ENCODE results near the gene ZSCAN5C. TPM values are rescaled to one million over a fixed set of nuclear protein-coding genes. Genes with fewer than 3 reads are reported as not detected.

ZSCAN5C gene
- total and polyA plus RNA-seq, 2 donors (not counting 1 experiment from before 2014, with no cell fraction given), result not detected

GRCh38 chr19:56161534-56161933 is 40.5 kb upstream of the ZSCAN5C start:
- Histone ChIP-seq H3K4me3 (ENCODE audit: control extremely low read depth in 1 of 5, extremely low read depth in 1 of 5, insufficient read depth in 1 of 5, low read depth in 2 of 5, low read length in 4 of 5) (no peak overlapping the region), H2AFZ (ENCODE audit: insufficient read depth, low read depth, low read length, poor library complexity, severe bottlenecking) (no peak overlapping the region), H3K27me3 (replicated peaks in 1 of 4; ENCODE audit: control extremely low read depth in 1 of 4, control insufficient read depth in 3 of 4, insufficient read depth in 4 of 4, low read length in 3 of 4) (no peaks in the 10 kb centered on the region), H3K9me3 (ENCODE audit: control extremely low read depth in 1 of 3, control insufficient read depth in 2 of 3, insufficient read depth in 1 of 3, low read length in 2 of 3) (no peaks in the 10 kb centered on the region), H3K79me2 (ENCODE audit: control insufficient read depth, insufficient read depth, low read length) (no peaks in the 10 kb centered on the region), H3K27ac (ENCODE audit: low read length in 2 of 2) (no peak overlapping the region), H3K4me2 (replicated peaks; ENCODE audit: low read depth, low read length, poor library complexity, severe bottlenecking) (no peak overlapping the region), H4K20me1 (ENCODE audit: control insufficient read depth, insufficient read depth, low read length, poor library complexity, severe bottlenecking) (no peaks in the 10 kb centered on the region), H3K9ac (ENCODE audit: low read length) (no peak overlapping the region), H3K4me1 (ENCODE audit: control insufficient read depth in 2 of 2, insufficient read depth in 2 of 2, low read length in 2 of 2) (no peaks in the 10 kb centered on the region), H3K36me3 (replicated peaks in 1 of 2; ENCODE audit: control extremely low read depth in 1 of 2, control insufficient read depth in 1 of 2, extremely low read depth in 1 of 2, insufficient read depth in 2 of 2, low read length in 1 of 2) (peaks cover 0 to 16% of the 10 kb centered on the region in 2 experiments)
- Mint-ChIP-seq H3K27ac (no peak overlapping the region), H3K4me3 (no peak overlapping the region), H3K4me1 (peaks cover 2% of the 10 kb centered on the region), H3K9me3 (ENCODE audit: insufficient read depth) (no peaks in the 10 kb centered on the region), H3K27me3 (peaks cover 6% of the 10 kb centered on the region)
- POLR2A ChIA-PET, result no interaction called here
- intact Hi-C loops (cut with micrococcal nuclease), result no loop called here
- CTCF ChIA-PET, result interaction anchor here (0.9 to 1.0 kb wide), 2 partner anchors 87 to 172 kb away, joined by 3 read pairs; no protein-coding TSS in a partner anchor
- WGBS (ENCODE audit: insufficient coverage), result 97% methylated on average over 11 of the region's 11 CpGs
- ATAC-seq (ENCODE audit: low read depth) (no peak), DNase-seq (no peak)
- no peak for TF ChIP-seq EZH2 (IDR thresholded peaks at IDR 0.05; ENCODE audit: borderline replicate concordance, insufficient read depth, low read depth, low read length, poor library complexity, severe bottlenecking)

GRCh38 chr19:56162258-56162657 is 39.8 kb upstream of the ZSCAN5C start:
- Histone ChIP-seq H3K4me2 (replicated peaks; ENCODE audit: low read depth, low read length, poor library complexity, severe bottlenecking) (no peak overlapping the region), H3K79me2 (ENCODE audit: control insufficient read depth, insufficient read depth, low read length) (no peaks in the 10 kb centered on the region), H2AFZ (ENCODE audit: insufficient read depth, low read depth, low read length, poor library complexity, severe bottlenecking) (no peak overlapping the region), H3K9ac (ENCODE audit: low read length) (no peak overlapping the region), H3K36me3 (replicated peaks in 1 of 2; ENCODE audit: control extremely low read depth in 1 of 2, control insufficient read depth in 1 of 2, extremely low read depth in 1 of 2, insufficient read depth in 2 of 2, low read length in 1 of 2) (peaks cover 0 to 14% of the 10 kb centered on the region in 2 experiments), H4K20me1 (ENCODE audit: control insufficient read depth, insufficient read depth, low read length, poor library complexity, severe bottlenecking) (no peaks in the 10 kb centered on the region), H3K4me1 (ENCODE audit: control insufficient read depth in 2 of 2, insufficient read depth in 2 of 2, low read length in 2 of 2) (no peaks in the 10 kb centered on the region), H3K9me3 (ENCODE audit: control extremely low read depth in 1 of 3, control insufficient read depth in 2 of 3, insufficient read depth in 1 of 3, low read length in 2 of 3) (no peaks in the 10 kb centered on the region), H3K4me3 (ENCODE audit: control extremely low read depth in 1 of 5, extremely low read depth in 1 of 5, insufficient read depth in 1 of 5, low read depth in 2 of 5, low read length in 4 of 5) (no peak overlapping the region), H3K27ac (ENCODE audit: low read length in 2 of 2) (no peak overlapping the region), H3K27me3 (replicated peaks in 1 of 4; ENCODE audit: control extremely low read depth in 1 of 4, control insufficient read depth in 3 of 4, insufficient read depth in 4 of 4, low read length in 3 of 4) (no peaks in the 10 kb centered on the region)
- Mint-ChIP-seq H3K27ac (no peak overlapping the region), H3K4me1 (peaks cover 2% of the 10 kb centered on the region), H3K27me3 (peaks cover 6% of the 10 kb centered on the region), H3K4me3 (no peak overlapping the region), H3K9me3 (ENCODE audit: insufficient read depth) (no peaks in the 10 kb centered on the region)
- TF ChIP-seq EZH2 (IDR thresholded peaks at IDR 0.05; ENCODE audit: borderline replicate concordance, insufficient read depth, low read depth, low read length, poor library complexity, severe bottlenecking) (no peak), CTCF (IDR thresholded peaks at IDR 0.05) (no peak)
- WGBS (ENCODE audit: insufficient coverage), result 22% methylated on average over 9 of the region's 9 CpGs
- no peak for ATAC-seq (ENCODE audit: low read depth)
- ChIA-PET POLR2A (no interaction called here), CTCF (interaction anchor here (1.0 kb wide), 1 partner anchor 171 kb away, joined by 3 read pairs; no protein-coding TSS in a partner anchor)
- DNase-seq, result no peak
- intact Hi-C loops (cut with micrococcal nuclease), result no loop called here

Data from B cell (primary cell).